ENCODE data around the gene CD53. TPM values are rescaled to one million over a fixed set of nuclear protein-coding genes. Genes with fewer than 3 reads are reported as not detected.

The CD53 gene
- total RNA-seq, 1 experiment from 2014 or later, result 0.49 TPM

DNA sequence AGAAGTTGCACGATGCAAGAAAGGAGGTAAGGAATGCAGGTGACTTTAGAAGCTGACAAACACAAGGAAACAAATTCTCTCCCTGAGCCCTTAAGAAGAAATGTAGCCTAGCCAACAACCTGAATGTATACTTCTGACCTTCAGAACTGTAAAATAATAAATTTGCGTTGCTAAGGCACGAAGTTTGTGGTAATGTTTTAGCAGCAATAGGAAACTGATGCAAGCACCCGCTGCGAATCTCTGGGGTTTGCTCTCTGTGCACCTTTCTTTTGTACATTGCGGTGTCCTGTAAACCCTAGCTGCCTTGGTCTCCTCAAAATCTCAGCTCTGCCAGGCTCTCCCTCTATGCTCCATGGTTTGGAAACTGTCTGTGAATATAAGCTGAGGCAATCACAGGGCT, 15.1 kb downstream of the CD53 start:
- intact Hi-C loops (cut with micrococcal nuclease; ENCODE audit: unreplicated experiment), result no loop called here
- Histone ChIP-seq H3K9me3 (ENCODE audit: control insufficient read depth, insufficient read depth, low read depth, low read length) (no peaks in the 10 kb centered on the region), H3K4me3 (ENCODE audit: low read depth in 2 of 2, low read length in 2 of 2) (no peak overlapping the region), H3K36me3 (ENCODE audit: control insufficient read depth, insufficient read depth, low read length) (no peaks in the 10 kb centered on the region), H3K27ac (ENCODE audit: low read length) (no peak overlapping the region), H3K4me1 (ENCODE audit: control insufficient read depth, insufficient read depth, low read length) (no peaks in the 10 kb centered on the region), H3K27me3 (ENCODE audit: control insufficient read depth, insufficient read depth, low read length) (no peaks in the 10 kb centered on the region)
- TF ChIP-seq, protein P1, sequence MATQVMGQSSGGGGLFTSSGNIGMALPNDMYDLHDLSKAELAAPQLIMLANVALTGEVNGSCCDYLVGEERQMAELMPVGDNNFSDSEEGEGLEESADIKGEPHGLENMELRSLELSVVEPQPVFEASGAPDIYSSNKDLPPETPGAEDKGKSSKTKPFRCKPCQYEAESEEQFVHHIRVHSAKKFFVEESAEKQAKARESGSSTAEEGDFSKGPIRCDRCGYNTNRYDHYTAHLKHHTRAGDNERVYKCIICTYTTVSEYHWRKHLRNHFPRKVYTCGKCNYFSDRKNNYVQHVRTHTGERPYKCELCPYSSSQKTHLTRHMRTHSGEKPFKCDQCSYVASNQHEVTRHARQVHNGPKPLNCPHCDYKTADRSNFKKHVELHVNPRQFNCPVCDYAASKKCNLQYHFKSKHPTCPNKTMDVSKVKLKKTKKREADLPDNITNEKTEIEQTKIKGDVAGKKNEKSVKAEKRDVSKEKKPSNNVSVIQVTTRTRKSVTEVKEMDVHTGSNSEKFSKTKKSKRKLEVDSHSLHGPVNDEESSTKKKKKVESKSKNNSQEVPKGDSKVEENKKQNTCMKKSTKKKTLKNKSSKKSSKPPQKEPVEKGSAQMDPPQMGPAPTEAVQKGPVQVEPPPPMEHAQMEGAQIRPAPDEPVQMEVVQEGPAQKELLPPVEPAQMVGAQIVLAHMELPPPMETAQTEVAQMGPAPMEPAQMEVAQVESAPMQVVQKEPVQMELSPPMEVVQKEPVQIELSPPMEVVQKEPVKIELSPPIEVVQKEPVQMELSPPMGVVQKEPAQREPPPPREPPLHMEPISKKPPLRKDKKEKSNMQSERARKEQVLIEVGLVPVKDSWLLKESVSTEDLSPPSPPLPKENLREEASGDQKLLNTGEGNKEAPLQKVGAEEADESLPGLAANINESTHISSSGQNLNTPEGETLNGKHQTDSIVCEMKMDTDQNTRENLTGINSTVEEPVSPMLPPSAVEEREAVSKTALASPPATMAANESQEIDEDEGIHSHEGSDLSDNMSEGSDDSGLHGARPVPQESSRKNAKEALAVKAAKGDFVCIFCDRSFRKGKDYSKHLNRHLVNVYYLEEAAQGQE (IDR thresholded peaks at IDR 0.05; ENCODE audit: insufficient read depth in 1 of 2, low read depth in 2 of 2, low read length in 1 of 2), result no peak
- no peak for ATAC-seq
- ChIA-PET CTCF (no interaction called here), POLR2A (no interaction called here)
- BruUV-seq (replicated peaks), result no TSS peak
- no peak for DNase-seq (ENCODE audit: low read depth, low spot score)
- in situ Hi-C loops (cut with HindIII; ENCODE audit: low pct_unique_long_range_greater_than_20kb, low sequenced_read_pairs), result no loop called here

DNA sequence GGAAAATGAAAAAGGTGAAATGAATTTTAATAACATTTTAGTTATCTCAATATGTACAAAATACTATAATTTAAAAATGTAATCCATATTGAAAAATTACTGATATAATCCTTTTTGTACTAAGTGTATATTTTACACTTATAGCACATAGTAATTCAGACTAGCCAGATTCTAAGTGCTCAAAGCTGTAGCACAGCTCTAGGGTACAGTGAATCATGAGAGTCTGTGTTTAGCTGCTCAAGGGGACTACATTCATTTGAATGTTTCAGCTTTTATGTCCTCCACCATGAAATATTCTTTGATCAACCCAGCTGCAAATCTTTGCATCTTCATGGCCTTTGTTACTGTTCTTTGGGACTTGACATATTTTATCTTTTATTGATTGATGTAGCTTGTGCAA, 15.7 kb downstream of the CD53 start:
- ChIA-PET POLR2A (no interaction called here), CTCF (no interaction called here)
- Histone ChIP-seq H3K9me3 (ENCODE audit: control insufficient read depth, insufficient read depth, low read depth, low read length) (no peaks in the 10 kb centered on the region), H3K27me3 (ENCODE audit: control insufficient read depth, insufficient read depth, low read length) (no peaks in the 10 kb centered on the region), H3K36me3 (ENCODE audit: control insufficient read depth, insufficient read depth, low read length) (no peaks in the 10 kb centered on the region), H3K27ac (ENCODE audit: low read length) (no peak overlapping the region), H3K4me1 (ENCODE audit: control insufficient read depth, insufficient read depth, low read length) (no peaks in the 10 kb centered on the region), H3K4me3 (ENCODE audit: low read depth in 2 of 2, low read length in 2 of 2) (no peak overlapping the region)
- intact Hi-C loops (cut with micrococcal nuclease; ENCODE audit: unreplicated experiment) (no loop called here), in situ Hi-C loops (cut with HindIII; ENCODE audit: low pct_unique_long_range_greater_than_20kb, low sequenced_read_pairs) (no loop called here)
- TF ChIP-seq POLR2AphosphoS5 (IDR thresholded peaks at IDR 0.05; ENCODE audit: low read depth, low read length) (no peak), SIN3A (IDR thresholded peaks at IDR 0.05; ENCODE audit: borderline replicate concordance, insufficient read depth, low read depth, low read length) (no peak), TCF7L2 (IDR thresholded peaks at IDR 0.05; ENCODE audit: low read depth, low read length) (no peak)
- TF ChIP-seq, protein P2, sequence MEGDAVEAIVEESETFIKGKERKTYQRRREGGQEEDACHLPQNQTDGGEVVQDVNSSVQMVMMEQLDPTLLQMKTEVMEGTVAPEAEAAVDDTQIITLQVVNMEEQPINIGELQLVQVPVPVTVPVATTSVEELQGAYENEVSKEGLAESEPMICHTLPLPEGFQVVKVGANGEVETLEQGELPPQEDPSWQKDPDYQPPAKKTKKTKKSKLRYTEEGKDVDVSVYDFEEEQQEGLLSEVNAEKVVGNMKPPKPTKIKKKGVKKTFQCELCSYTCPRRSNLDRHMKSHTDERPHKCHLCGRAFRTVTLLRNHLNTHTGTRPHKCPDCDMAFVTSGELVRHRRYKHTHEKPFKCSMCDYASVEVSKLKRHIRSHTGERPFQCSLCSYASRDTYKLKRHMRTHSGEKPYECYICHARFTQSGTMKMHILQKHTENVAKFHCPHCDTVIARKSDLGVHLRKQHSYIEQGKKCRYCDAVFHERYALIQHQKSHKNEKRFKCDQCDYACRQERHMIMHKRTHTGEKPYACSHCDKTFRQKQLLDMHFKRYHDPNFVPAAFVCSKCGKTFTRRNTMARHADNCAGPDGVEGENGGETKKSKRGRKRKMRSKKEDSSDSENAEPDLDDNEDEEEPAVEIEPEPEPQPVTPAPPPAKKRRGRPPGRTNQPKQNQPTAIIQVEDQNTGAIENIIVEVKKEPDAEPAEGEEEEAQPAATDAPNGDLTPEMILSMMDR (IDR thresholded peaks at IDR 0.05), result no peak
- TF ChIP-seq, protein P1 (IDR thresholded peaks at IDR 0.05; ENCODE audit: insufficient read depth in 1 of 2, low read depth in 2 of 2, low read length in 1 of 2), result no peak
- no TSS peak for BruUV-seq (replicated peaks)
- ATAC-seq (no peak), DNase-seq (ENCODE audit: low read depth, low spot score) (no peak)
